Suppressor macrophage treated with lipopolysaccharide for 1 hour (primary cell): ENCODE measurements around the gene FURIN.
"Not testable (repeated sequence)": the region's sequence is repeated elsewhere in the genome, so short reads cannot be mapped to it uniquely, and the experiment has no call there.

Experiments
- DNase-seq, 3 donors: peaks; one replicate each; pipeline ENCODE4 v3.0.0-alpha.2; 2020 to 2022

Gene FURIN

DNA sequence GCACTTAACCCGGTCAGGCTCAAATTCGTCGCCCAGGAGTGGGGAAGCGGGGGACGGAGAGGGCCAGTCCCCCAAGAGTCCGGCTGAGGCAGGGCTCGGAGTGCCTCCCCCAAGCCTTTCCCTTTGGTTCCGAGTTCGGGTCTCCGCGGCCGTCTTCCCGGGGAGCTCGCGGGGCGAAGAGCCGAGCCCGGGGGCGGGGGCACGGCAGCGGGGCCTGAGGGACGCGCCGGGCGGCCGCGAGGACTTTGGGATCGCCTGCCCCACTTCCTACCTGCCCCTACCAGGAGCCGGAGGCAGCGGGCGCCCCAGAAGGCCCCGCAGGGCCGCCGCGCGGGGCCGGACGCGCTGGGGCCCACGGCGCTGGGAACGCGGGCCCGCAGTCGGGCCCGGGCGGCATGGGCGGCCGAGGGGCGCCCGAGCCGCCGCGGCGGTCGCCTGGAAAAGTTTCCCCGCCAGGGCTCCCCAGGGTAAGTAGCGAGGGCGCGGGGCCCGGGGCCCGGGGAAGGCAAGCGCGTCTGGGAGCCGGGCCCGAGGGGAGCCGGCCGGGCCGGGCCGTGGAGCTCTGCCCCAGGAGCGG, 2.8 kb downstream of the FURIN start:
- peak in 2 of 3 donors; percentile 47 to 67 for DNase-seq

GRCh38 chr15:90871716-90872485, 3.5 kb downstream of the FURIN start:
- DNase-seq, result peak in 2 of 3 donors; percentile 39 to 69

- peak; percentile 86 to 90 (median 87) for DNase-seq
Measured at GRCh38 chr15:90872486-90873184, 4.2 kb downstream of the FURIN start.

DNA sequence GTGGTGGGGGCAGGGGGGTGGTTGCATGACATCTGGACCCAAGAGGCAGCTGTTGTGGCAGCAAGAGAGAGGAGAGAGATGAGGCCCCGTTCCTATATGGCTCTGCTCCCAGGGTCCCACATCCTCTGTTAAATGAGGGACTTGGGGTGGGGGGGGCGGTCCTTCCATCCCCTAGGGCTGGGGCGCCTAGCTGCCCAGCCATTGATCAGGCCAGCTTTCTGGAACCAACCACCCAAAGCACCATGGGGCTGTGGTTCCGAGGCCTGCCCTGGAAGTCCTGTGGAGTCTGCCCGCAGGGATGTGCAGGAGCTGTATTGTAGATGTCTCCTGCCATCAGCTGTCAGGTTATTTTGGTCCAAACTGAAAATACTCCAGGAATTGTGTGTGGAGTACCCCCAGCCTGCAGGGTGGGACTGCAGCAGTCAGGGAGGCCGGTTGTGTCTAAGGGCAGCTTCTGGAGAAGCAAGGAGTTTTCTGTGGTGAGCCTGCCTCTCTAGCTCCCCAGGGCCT, 5.2 kb downstream of the FURIN start:
- no peak for DNase-seq

- peak in 1 of 3 donors; percentile 17 for DNase-seq
Measured at GRCh38 chr15:90873998-90874605, 5.7 kb downstream of the FURIN start.

DNA sequence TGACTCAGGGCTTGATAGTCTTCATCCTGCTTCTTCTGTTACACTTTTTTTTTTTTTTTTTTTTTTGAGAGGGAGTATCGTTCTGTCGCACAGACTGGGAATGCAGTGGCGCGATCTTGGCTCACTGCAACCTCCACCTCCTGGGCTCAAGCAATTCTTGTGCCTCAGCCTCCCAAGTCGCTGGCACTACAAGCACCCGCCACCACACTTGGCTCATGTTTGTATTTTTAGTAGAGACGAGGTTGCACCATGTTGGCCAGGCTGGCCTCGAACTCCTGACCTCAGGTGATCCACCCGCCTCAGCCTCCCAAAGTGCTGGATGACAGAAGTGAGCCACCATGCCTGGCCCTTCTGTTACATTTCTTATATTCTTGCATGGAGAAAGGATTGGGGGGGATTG, 6.6 kb downstream of the FURIN start:
- not testable (repeated sequence) for DNase-seq

DNA sequence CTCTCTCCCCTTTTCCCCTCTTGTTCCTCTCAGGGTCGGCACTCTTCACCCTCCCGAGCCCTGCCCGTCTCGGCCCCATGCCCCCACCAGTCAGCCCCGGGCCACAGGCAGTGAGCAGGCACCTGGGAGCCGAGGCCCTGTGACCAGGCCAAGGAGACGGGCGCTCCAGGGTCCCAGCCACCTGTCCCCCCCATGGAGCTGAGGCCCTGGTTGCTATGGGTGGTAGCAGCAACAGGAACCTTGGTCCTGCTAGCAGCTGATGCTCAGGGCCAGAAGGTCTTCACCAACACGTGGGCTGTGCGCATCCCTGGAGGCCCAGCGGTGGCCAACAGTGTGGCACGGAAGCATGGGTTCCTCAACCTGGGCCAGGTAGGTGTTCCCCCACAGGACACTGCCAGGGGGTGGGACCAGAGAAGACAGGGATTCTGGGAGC, 7.2 kb downstream of the FURIN start:
- no peak for DNase-seq

- DNase-seq, result no peak
Measured at GRCh38 chr15:90876046-90876445, 7.7 kb downstream of the FURIN start.

GRCh38 chr15:90876512-90877170, 8.3 kb downstream of the FURIN start:
- DNase-seq, result no peak

GRCh38 chr15:90877315-90877714, 8.9 kb downstream of the FURIN start:
- DNase-seq, result no peak

- DNase-seq, result no peak
Measured at GRCh38 chr15:90877996-90878395, 9.6 kb downstream of the FURIN start.

DNA sequence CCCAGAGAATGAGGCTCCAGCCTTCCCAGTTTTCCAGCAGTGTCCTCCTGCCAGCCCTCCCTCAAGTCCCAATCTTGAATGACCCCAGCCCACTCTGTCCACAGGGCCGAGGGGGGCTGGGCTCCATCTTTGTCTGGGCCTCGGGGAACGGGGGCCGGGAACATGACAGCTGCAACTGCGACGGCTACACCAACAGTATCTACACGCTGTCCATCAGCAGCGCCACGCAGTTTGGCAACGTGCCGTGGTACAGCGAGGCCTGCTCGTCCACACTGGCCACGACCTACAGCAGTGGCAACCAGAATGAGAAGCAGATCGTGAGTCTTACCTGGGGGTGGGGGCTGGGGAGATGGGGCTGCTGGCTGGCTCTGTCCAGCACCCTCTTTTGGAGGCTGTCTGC, 10.3 kb downstream of the FURIN start:
- DNase-seq, result no peak

DNA sequence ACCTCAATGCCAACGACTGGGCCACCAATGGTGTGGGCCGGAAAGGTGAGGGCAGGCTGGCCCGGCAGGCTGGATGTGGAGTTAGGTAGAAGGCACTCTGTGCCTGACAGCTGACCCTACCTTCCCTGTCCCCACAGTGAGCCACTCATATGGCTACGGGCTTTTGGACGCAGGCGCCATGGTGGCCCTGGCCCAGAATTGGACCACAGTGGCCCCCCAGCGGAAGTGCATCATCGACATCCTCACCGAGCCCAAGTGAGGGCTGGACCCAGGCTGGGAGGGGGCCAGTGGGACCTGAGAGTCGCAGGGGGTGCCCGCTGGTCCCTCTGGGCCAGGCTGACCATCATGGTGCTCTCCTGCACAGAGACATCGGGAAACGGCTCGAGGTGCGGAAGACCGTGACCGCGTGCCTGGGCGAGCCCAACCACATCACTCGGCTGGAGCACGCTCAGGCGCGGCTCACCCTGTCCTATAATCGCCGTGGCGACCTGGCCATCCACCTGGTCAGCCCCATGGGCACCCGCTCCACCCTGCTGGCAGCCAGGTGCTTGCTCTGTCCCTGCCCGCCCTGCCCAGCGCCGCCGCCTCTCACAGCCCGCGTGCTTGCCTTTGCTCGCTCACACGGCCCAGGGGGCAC, 11.5 kb downstream of the FURIN start:
- DNase-seq, result no peak

GRCh38 chr15:90880381-90881145, 12.2 kb downstream of the FURIN start:
- DNase-seq, result no peak

DNA sequence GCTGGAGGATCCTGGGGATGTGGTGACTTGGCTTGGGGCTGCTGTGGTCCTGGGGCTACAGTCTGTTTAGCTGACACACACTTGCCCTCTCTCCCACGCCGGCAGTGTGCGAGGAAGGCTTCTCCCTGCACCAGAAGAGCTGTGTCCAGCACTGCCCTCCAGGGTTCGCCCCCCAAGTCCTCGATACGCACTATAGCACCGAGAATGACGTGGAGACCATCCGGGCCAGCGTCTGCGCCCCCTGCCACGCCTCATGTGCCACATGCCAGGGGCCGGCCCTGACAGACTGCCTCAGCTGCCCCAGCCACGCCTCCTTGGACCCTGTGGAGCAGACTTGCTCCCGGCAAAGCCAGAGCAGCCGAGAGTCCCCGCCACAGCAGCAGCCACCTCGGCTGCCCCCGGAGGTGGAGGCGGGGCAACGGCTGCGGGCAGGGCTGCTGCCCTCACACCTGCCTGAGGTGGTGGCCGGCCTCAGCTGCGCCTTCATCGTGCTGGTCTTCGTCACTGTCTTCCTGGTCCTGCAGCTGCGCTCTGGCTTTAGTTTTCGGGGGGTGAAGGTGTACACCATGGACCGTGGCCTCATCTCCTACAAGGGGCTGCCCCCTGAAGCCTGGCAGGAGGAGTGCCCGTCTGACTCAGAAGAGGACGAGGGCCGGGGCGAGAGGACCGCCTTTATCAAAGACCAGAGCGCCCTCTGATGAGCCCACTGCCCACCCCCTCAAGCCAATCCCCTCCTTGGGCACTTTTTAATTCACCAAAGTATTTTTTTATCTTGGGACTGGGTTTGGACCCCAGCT, 13.0 kb downstream of the FURIN start:
- DNase-seq, result no peak

GRCh38 chr15:90881978-90882721, 13.8 kb downstream of the FURIN start:
- no peak for DNase-seq

GRCh38 chr15:90882781-90883525, 14.6 kb downstream of the FURIN start:
- no peak for DNase-seq

DNA sequence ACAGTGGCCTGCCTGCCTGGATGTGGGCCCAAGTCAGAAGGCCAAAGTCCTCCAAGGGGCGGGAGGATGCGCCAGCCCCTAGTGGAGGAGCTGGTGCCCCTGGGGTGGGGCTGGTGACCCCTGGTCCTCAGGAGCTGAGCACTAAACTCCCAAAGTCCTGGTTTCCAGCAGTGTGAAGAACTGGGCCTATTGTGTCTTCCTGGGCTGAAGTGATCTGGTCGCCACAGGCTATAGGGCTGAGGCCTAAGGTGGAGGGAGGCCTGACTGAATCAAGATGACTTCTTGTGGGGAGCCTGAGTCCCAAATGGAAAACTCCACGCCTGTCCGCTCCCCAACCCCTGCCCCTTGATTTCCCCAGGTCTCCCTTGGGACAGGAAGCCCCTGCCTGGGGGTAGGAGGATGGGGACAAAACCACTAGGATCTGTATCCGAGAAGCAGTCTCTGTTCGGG, 15.2 kb downstream of the FURIN start:
- DNase-seq, result peak in 1 of 3 donors; percentile 15
